RCC 7860 (cell line): ENCODE measurements around the gene DISP2.

Experiments
- DNase-seq: peaks from one replicate; pipeline ENCODE4 v3.0.0-alpha.2; 2015; ENCODE audit warnings: low spot score
- FAIRE-seq: peaks from 2 replicates; lab custom pipeline; 2012; peaks lifted over from hg19 to GRCh38; lab: Jason Lieb, UNC

The DISP2 gene

GRCh38 chr15:40357246-40357645 is 773 bp upstream of the DISP2 start:
- FAIRE-seq (no peak), DNase-seq (no peak)

GRCh38 chr15:40358471-40359353 is 693 bp downstream of the DISP2 start:
- DNase-seq, result no peak

GRCh38 chr15:40360015-40360414 is 2.0 kb downstream of the DISP2 start:
- DNase-seq (no peak), FAIRE-seq (no peak)

More at GRCh38 chr15:40358471-40359353, 693 bp downstream of the DISP2 start:
- no peak for FAIRE-seq

GRCh38 chr15:40361640-40362039 is 3.6 kb downstream of the DISP2 start:
- FAIRE-seq (no peak), DNase-seq (no peak)

GRCh38 chr15:40363611-40364010 is 5.6 kb downstream of the DISP2 start:
- FAIRE-seq, result no peak
- no peak for DNase-seq

GRCh38 chr15:40364251-40364650 is 6.2 kb downstream of the DISP2 start:
- FAIRE-seq (no peak), DNase-seq (no peak)

- DNase-seq (no peak), FAIRE-seq (no peak)
These were observed 7.0 kb downstream of the DISP2 start for GRCh38 chr15:40365016-40365415.

GRCh38 chr15:40365624-40366456 is 7.8 kb downstream of the DISP2 start:
- DNase-seq (no peak), FAIRE-seq (no peak)

GRCh38 chr15:40366457-40367370 is 8.7 kb downstream of the DISP2 start:
- FAIRE-seq, result no peak
- no peak for DNase-seq

GRCh38 chr15:40367371-40367685 is 9.3 kb downstream of the DISP2 start:
- FAIRE-seq (no peak), DNase-seq (no peak)

- DNase-seq (peak; percentile 75), FAIRE-seq (no peak)
These were observed 9.9 kb downstream of the DISP2 start for GRCh38 chr15:40367686-40368611.

GRCh38 chr15:40368719-40369473 is 10.9 kb downstream of the DISP2 start:
- DNase-seq (no peak), FAIRE-seq (no peak)

GRCh38 chr15:40369474-40369869 is 11.5 kb downstream of the DISP2 start:
- FAIRE-seq (no peak), DNase-seq (no peak)

GRCh38 chr15:40369971-40370370 is 12.0 kb downstream of the DISP2 start:
- DNase-seq (no peak), FAIRE-seq (no peak)

GRCh38 chr15:40372981-40373380 is 15.0 kb downstream of the DISP2 start:
- no peak for FAIRE-seq
- DNase-seq, result no peak

- FAIRE-seq (no peak), DNase-seq (no peak)
These were observed 19.6 kb downstream of the DISP2 start for GRCh38 chr15:40377606-40378005.

GRCh38 chr15:40379374-40379773 is 21.4 kb downstream of the DISP2 start:
- no peak for FAIRE-seq
- DNase-seq, result no peak

- DNase-seq, result peak; percentile 65
- FAIRE-seq, result no peak
These were observed 21.8 kb downstream of the DISP2 start for GRCh38 chr15:40379853-40380252.

- DNase-seq, result no peak
These were observed 22.6 kb downstream of the DISP2 start for GRCh38 chr15:40380636-40381035.

More at GRCh38 chr15:40380636-40381035, 22.6 kb downstream of the DISP2 start:
- no peak for FAIRE-seq
